ENCODE measurements around the gene TRIM68. TPM values are rescaled to one million over a fixed set of nuclear protein-coding genes. Genes with fewer than 3 reads are reported as not detected.

TRIM68 gene
- polyA plus RNA-seq (2013, experiment 1 of 2; ENCODE audit: insufficient read length) = 8.6 TPM
- polyA plus RNA-seq (2013, experiment 2 of 2; ENCODE audit: insufficient read length) = 8.9 TPM

DNA sequence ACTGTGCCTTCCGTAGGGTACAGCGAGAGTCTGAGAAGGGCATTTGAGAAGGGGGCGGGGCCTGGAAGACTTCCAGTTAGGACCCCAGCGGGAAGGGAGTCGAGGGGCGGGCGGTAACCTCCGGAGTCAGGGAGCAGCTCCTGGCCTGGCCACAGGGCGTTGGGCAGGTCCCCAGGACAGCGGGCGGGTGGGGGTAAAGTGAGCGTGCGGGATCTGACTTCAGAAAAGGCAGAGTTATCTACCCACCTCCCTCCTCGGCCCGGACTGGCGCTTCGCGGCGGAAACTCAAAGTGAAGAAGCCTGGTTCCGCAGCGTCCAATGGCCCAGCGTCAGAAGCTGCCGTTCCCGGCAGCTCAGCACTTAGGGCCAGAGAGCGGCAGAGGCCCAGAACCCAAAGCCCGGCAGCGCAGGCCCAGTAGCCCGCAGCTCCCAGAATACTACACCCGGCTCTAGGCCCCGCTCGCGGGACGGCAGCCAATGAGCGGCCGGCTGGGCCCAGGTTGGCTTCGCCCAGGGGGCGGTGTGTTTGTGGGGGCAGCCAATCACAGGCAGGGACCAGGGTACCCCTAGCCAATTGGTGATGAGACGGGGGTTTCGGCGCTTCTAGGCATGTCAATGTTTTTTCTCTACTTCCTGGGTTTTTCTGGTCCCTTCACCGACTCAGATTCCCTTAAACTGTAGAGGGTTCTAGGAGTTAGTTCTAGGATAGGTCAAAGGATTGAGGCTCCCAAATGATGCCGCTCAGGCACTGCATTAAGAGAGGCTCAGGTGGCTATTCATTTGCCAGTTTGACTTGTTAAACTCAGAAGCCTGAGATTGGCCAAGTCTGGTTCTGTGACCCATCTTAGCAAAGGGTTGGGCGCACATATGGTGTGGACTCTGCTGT lies at the start of gene TRIM68:
Gene TRIM68 (minus strand): TSS at position 451 of the 886 bp plus-strand sequence. CDS start 2,727 bp downstream, outside the sequence.
- peak; percentile 96 for DNase-seq

GRCh38 chr11:4654635-4655369 lies 46.8 kb upstream of the TRIM68 start:
- DNase-seq = no peak

DNA sequence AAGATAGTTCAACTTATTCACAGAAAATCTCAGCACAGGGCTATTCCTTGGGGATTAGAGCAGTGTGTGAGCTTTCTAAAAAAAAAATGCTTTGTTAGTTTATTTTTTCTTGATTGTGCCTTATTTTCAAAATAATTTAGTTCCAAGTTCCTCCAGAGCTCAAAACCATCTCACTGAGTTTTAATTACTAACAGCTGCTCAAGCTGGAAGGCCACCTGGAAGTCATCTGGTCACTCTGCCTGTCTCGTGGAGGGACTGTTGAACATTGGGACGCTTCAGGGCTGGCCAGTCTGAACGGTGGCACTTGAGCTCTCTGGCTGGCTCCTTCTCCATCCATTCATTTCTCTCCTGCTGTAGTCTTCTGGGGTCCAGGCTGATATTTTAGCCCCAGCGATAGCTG lies 39.7 kb upstream of the TRIM68 start:
- no peak for DNase-seq

- DNase-seq = no peak
These were observed 37.9 kb upstream of the TRIM68 start for GRCh38 chr11:4645974-4646373.

- DNase-seq = no peak
These were observed 36.2 kb upstream of the TRIM68 start for GRCh38 chr11:4644233-4644632.

DNA sequence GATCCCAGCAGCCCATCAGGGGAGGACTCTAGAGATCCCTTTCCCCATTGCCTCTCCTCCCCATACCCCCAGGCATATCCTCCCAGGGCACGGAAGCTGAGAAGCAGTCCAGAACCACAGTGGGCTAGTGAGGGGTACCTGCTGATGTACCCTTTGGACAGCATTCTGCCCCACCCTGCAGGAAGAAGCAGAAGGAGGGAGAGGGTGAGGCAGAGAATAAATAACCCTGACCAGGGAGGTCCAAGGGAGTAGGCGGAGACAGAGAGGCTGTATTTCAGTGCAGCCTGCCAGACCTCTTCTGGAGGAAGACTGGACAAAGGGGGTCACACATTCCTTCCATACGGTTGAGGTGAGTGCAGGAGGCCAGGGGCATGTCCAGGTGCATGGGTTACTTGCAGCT lies 35.7 kb upstream of the TRIM68 start, which contains the start of gene OR51E1:
Gene OR51E1 (plus strand): TSS at position 301 of the 400 bp plus-strand sequence. CDS start 8,545 bp downstream, outside the sequence.
- DNase-seq = no peak

GRCh38 chr11:4643076-4643475 lies 35.0 kb upstream of the TRIM68 start:
- DNase-seq = no peak

DNA sequence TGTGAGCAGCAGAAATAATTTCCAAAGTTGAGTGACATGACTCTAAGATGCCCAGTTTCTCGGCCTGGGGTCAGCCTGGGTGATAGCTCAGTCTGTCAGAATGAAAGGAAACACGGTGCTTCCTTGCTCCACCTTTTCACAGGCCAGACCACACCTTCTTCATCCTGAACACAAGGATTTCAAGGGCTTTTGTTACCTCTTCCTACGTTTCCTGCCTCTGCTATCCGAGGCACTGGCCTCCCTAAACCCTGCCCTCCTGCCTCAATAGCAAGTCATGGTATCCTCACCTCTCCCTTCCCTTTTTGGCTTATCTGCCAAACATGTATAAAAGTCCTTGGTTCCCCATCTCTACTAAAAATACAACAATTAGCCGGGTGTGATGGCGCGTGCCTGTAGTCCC lies 34.0 kb upstream of the TRIM68 start:
- no peak for DNase-seq

GRCh38 chr11:4641501-4641900 lies 33.5 kb upstream of the TRIM68 start:
- no peak for DNase-seq

DNA sequence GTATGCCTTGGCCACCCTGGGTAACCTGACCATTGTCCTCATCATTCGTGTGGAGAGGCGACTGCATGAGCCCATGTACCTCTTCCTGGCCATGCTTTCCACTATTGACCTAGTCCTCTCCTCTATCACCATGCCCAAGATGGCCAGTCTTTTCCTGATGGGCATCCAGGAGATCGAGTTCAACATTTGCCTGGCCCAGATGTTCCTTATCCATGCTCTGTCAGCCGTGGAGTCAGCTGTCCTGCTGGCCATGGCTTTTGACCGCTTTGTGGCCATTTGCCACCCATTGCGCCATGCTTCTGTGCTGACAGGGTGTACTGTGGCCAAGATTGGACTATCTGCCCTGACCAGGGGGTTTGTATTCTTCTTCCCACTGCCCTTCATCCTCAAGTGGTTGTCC lies 31.9 kb upstream of the TRIM68 start:
- DNase-seq = no peak

DNA sequence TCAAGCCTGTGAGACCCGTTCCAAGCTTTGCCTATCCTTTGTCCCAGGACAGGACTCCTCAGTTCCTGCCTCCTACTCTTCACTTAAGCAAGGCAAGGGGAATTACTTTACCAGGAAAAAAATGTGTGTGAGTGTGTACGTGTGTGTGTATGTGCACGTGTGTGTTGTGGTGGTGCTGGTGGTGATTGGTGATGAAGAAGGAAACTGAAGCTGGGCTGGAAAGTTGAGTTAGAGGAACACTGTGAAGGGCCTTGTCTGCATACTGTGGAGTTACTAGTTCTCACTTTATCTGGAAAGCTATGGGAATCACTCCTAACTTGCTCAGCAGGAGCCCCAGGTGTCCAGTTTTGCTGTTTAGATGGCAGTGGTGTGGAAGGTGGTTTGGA lies 29.6 kb upstream of the TRIM68 start:
- DNase-seq = no peak

GRCh38 chr11:4636962-4637661 lies 29.1 kb upstream of the TRIM68 start, which contains the start of gene OR51D1:
OR51D1 (plus strand) TSS chr11:4637477; CDS start chr11:4639791, 2,314 bp downstream.
- DNase-seq = peak; percentile 63

DNA sequence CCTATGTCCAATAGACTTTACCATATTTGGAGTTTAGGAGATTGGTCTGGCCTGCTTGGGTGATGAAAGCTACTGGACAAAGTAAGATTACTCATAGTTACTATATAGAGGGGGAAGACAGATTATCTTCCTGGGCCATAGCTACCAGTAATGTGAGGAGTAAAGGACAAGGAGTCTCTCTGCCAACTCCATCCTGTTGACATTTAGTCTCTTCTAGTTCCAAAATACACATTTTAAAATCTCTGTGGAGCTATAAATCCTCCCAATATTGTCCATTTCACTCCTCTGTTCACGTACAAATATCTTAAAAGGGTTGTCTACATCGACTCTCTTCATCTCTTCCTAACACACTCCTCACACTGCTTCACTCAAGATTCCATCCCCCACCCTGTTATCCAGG lies 28.1 kb upstream of the TRIM68 start:
- no peak for DNase-seq

- DNase-seq = peak; percentile 63
These were observed 18.4 kb upstream of the TRIM68 start for GRCh38 chr11:4626207-4627099.

- DNase-seq = no peak
These were observed 11.5 kb upstream of the TRIM68 start for GRCh38 chr11:4619514-4619913.

- DNase-seq = no peak
These were observed 7.9 kb upstream of the TRIM68 start for GRCh38 chr11:4615856-4616444.

DNA sequence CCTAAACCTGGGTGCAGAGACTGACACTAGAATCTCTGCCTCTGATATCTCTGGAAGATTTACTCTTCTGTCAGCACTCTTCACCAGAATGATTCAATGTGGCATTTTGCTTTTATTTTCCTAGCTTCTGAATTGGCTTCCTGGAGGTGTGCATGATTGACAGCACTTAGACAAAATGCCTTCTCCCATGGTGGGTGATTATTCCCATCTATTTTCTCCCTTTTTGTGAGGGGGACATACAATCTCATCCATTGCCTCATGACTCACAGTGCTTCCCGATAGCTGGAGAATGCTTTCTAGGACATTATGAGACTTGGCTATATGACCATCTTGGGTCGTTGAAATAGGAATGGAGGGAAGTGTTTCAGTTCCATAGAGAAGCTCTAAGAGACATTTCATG lies 4.0 kb upstream of the TRIM68 start:
- no peak for DNase-seq

GRCh38 chr11:4610258-4610935 lies 2.4 kb upstream of the TRIM68 start:
- no peak for DNase-seq

DNA sequence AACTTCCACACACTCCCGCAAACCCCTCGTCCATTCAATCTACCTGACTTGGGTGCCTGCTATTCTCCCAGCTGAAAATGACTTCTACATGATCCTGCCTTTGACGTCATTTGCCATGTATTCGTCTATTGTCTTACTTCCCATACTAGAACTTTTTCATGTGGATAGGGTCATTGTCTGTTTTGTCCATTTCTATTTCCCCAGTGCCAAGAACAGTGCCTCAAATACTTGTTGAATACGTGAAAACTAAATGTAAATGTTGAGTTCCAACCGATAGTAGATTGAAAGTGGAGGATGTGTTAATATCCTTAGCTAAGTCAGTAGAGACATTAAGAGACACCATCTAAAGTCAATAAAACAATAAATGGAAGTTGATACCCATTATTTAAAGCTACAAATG lies 935 bp downstream of the TRIM68 start:
- DNase-seq = no peak

DNA sequence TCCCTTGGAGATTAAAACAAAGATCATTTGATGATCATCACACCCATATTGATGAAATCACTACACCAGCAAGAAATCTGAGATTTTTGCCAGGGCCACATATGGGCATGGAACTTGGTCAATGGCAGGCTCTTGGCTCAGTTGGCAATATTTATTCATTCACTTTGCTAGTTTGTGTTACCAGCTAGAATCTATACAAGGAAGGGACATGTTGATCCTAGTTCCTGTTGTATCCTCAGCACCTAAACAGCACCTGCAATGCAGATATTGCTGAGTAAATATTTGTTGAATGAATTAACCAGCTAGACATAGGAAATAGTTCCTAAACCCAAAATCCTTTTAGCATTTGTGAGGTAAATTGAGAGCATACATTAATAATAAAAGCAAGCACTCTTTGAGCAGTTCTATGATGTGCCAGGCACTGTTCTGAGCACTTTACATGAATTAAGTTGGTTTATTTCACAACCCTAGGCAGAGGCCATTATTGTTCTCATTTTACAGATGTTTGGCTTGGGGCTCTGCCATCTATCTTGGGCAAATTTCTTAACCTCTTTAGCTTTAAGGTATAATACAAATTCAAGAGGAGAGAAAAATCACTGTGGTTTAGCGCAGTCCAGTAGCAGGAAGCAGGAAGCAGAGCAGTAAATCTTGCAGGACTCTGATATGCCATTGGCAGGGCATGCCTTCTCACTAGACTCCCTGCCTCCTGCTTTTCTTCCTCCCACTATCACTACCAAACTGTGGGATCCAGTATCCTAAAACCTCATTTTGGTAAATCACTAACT lies 1.6 kb downstream of the TRIM68 start:
- peak; percentile 3 for DNase-seq
